ENCODE measurements around the gene PCDHB10.
"Not testable (repeated sequence)": the region's sequence is repeated elsewhere in the genome, so short reads cannot be mapped to it uniquely, and the experiment has no call there.

PCDHB10 gene

DNA sequence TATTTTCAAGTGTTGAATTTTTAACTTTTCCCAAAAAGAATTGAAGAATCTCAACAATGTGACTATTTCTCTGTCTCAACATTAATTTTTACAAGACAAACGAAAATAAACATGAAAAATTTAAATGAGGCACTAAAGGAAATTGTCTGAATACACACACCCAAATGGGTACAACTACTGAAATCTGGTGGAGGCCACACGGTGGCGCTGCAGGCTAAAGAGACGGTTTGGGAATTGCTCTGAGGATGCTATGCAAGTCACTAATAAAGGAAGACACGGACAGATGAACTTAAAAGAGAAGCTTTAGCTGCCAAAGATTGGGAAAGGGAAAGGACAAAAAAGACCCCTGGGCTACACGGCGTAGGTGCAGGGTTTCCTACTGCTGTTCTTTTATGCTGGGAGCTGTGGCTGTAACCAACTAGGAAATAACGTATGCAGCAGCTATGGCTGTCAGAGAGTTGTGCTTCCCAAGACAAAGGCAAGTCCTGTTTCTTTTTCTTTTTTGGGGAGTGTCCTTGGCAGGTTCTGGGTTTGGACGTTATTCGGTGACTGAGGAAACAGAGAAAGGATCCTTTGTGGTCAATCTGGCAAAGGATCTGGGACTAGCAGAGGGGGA is at the start of gene PCDHB10:
Gene PCDHB10, plus strand, starts transcription at position 244 of the 616 bp plus-strand sequence. Its CDS starts 200 bp downstream, at position 444.
- no peak within 1 kb of the TSS for H3K27ac Mint-ChIP-seq
- DNase-seq (ENCODE audit: low spot score in 2 of 2) = no peak
- ATAC-seq = no peak
- peaks cover under 1% of the 10 kb centered on the region for H3K4me1 Mint-ChIP-seq
- H3K36me3 Mint-ChIP-seq = peaks cover 6% of the 10 kb centered on the region
- H3K4me3 Mint-ChIP-seq = no peak within 1 kb of the TSS
- H3K9me3 Mint-ChIP-seq = peaks cover 19% of the 10 kb centered on the region

DNA sequence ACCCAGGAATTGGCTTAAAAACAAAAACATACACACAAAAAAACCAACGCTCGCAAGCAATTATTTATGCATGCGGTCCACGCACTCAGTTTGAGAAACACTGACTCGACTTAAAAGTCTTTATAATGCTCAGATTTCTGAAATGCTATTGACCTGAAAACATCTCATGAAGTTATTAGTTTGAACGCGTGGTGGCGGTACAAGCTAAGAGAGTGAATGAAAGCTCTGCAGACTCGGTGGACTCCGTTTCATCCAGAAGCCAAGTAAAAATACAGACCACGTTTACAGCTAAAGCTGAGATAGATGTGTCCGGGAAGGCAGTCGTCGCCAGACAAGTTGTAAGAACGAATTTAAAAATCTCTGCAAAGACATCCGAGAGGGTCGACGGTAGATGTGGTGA is 42.3 kb upstream of the PCDHB10 start, which contains the start of gene PCDHB6:
Gene PCDHB6, plus strand, starts transcription at position 246 of the 400 bp plus-strand sequence. CDS start 201 bp downstream, outside the sequence.
- Mint-ChIP-seq H3K4me3 (no peak within 1 kb of the TSS), H3K9me3 (peaks cover 5% of the 10 kb centered on the region), H3K36me3 (no peaks in the 10 kb centered on the region), H3K27ac (no peak within 1 kb of the TSS), H3K4me1 (peaks cover 6% of the 10 kb centered on the region)
- DNase-seq (ENCODE audit: low spot score in 2 of 2) = no peak
- ATAC-seq = no peak

DNA sequence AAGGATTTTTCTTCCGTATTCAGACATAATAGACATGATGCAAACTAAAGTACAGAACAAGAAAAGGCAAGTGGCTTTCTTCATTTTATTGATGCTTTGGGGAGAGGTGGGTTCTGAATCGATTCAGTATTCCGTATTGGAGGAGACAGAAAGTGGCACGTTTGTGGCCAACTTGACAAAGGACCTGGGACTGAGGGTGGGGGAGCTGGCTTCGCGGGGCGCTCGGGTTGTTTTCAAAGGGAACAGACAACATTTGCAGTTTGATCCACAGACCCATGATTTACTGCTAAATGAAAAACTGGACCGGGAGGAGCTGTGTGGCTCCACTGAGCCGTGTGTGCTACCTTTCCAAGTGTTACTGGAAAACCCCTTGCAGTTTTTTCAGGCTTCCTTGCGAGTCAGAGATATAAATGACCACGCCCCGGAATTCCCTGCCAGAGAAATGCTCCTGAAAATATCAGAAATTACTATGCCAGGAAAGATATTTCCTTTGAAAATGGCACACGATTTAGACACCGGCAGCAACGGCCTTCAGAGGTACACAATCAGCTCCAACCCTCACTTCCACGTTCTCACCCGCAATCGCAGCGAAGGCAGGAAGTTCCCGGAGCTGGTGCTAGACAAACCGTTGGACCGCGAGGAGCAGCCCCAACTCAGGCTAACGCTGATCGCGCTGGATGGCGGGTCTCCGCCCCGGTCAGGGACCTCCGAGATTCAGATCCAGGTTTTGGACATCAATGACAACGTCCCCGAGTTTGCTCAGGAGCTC is 41.7 kb upstream of the PCDHB10 start:
- H3K4me3 Mint-ChIP-seq = no peak overlapping the region
- DNase-seq (ENCODE audit: low spot score in 2 of 2) (no peak), ATAC-seq (no peak)
- peaks cover 5% of the 10 kb centered on the region for H3K9me3 Mint-ChIP-seq
- H3K27ac Mint-ChIP-seq = no peak overlapping the region
- peaks cover 6% of the 10 kb centered on the region for H3K4me1 Mint-ChIP-seq
- H3K36me3 Mint-ChIP-seq = no peaks in the 10 kb centered on the region

DNA sequence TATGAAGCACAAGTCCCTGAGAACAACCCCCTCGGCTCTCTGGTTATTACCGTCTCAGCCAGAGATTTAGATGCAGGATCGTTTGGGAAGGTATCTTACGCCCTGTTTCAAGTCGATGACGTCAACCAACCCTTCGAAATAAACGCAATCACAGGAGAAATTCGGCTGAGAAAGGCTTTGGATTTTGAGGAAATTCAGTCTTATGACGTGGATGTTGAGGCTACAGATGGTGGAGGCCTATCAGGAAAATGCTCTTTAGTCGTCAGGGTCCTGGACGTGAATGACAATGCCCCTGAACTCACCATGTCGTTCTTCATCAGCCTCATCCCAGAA is 41.2 kb upstream of the PCDHB10 start:
- no peak overlapping the region for H3K4me3 Mint-ChIP-seq
- H3K9me3 Mint-ChIP-seq = peaks cover 5% of the 10 kb centered on the region
- ATAC-seq = no peak
- DNase-seq (ENCODE audit: low spot score in 2 of 2) = no peak
- H3K4me1 Mint-ChIP-seq = peaks cover 6% of the 10 kb centered on the region
- no peak overlapping the region for H3K27ac Mint-ChIP-seq
- H3K36me3 Mint-ChIP-seq = no peaks in the 10 kb centered on the region

DNA sequence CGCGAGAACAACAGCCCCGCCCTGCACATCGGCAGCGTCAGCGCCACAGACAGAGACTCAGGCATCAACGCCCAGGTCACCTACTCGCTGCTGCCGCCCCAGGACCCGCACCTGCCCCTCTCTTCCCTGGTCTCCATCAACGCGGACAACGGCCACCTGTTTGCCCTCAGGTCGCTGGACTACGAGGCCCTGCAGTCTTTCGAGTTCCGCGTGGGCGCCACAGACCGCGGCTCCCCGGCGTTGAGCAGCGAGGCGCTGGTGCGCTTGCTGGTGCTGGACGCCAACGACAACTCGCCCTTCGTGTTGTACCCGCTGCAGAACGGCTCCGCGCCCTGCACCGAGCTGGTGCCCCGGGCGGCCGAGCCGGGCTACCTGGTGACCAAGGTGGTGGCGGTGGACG is 40.5 kb upstream of the PCDHB10 start:
- not testable (repeated sequence) for H3K27ac Mint-ChIP-seq; H3K9me3 Mint-ChIP-seq; H3K36me3 Mint-ChIP-seq; DNase-seq (ENCODE audit: low spot score in 2 of 2); ATAC-seq; H3K4me1 Mint-ChIP-seq; H3K4me3 Mint-ChIP-seq

DNA sequence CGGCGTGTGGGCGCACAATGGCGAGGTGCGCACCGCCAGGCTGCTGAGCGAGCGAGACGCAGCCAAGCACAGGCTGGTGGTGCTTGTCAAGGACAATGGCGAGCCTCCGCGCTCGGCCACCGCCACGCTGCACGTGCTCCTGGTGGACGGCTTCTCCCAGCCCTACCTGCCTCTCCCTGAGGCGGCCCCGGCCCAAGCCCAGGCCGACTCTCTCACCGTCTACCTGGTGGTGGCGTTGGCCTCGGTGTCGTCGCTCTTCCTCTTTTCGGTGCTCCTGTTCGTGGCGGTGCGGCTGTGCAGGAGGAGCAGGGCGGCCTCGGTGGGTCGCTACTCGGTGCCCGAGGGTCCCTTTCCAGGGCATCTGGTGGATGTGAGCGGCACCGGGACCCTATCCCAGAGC is 40.1 kb upstream of the PCDHB10 start:
- H3K27ac Mint-ChIP-seq; H3K36me3 Mint-ChIP-seq; ATAC-seq; H3K4me3 Mint-ChIP-seq; H3K9me3 Mint-ChIP-seq; H3K4me1 Mint-ChIP-seq; DNase-seq (ENCODE audit: low spot score in 2 of 2): not testable (repeated sequence)

DNA sequence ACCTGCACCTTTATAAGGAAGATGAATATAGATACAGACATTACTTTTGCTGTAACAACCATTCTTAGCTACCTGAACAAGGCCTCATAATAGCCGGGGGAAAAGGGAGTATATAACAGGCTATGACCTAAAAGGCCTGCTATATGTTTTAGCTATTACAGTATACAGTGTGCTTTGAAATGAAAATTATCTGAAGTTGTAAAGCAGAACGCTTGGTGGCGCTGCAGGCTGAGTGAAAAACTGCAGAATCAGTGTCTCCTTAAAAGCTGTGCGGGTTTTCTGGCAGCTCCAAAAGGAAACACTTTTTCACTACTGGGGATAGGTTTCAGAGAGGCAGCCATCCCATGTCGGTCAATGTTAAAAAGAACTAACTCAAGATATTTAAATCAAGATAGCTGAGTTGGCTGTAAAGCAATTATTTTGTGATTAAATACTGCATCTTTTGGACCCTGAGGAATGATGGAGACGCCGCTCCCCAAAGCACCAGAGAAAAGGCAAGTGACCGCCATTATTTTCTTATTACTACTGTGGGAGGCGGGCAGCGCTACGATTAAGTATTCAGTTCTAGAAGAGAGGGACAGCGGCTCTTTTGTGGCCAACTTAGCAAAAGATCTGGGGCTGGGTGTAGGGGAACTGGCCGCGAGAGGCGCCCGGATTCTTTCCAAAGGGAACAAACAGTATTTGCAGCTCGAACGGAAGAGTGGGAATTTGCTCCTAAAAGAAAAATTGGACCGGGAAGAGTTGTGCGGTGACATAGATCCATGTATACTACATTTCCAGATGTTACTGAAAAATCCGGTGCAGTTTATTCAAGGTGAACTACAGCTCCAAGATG is 36.4 kb upstream of the PCDHB10 start:
- DNase-seq (ENCODE audit: low spot score in 2 of 2) (no peak), ATAC-seq (no peak)
- Mint-ChIP-seq H3K27ac (no peak overlapping the region), H3K9me3 (peaks cover 2% of the 10 kb centered on the region), H3K36me3 (no peaks in the 10 kb centered on the region), H3K4me1 (no peaks in the 10 kb centered on the region), H3K4me3 (no peak overlapping the region)

DNA sequence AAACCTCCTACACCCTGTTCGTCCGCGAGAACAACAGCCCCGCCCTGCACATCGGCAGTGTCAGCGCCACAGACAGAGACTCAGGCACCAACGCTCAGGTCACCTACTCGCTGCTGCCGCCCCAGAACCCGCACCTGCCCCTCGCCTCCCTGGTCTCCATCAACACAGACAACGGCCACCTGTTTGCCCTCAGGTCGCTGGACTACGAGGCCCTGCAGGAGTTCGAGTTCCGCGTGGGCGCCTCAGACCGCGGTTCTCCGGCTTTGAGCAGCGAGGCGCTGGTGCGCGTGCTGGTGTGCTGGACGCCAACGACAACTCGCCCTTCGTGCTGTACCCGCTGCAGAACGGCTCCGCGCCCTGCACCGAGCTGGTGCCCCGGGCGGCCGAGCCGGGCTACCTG is 34.8 kb upstream of the PCDHB10 start:
- not testable (repeated sequence) for ATAC-seq; H3K36me3 Mint-ChIP-seq; H3K27ac Mint-ChIP-seq; H3K4me3 Mint-ChIP-seq; DNase-seq (ENCODE audit: low spot score in 2 of 2); H3K4me1 Mint-ChIP-seq; H3K9me3 Mint-ChIP-seq

DNA sequence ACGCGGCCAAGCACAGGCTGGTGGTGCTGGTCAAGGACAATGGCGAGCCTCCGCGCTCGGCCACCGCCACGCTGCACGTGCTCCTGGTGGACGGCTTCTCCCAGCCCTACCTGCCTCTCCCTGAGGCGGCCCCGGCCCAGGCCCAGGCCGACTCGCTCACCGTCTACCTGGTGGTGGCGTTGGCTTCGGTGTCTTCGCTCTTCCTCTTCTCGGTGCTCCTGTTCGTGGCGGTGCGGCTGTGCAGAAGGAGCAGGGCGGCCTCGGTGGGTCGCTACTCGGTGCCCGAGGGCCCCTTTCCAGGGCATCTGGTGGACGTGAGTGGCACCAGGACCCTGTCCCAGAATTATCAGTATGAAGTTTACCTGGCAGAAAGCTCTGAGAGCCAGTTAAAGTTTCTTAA is 34.3 kb upstream of the PCDHB10 start:
- not testable (repeated sequence) for H3K4me3 Mint-ChIP-seq

DNA sequence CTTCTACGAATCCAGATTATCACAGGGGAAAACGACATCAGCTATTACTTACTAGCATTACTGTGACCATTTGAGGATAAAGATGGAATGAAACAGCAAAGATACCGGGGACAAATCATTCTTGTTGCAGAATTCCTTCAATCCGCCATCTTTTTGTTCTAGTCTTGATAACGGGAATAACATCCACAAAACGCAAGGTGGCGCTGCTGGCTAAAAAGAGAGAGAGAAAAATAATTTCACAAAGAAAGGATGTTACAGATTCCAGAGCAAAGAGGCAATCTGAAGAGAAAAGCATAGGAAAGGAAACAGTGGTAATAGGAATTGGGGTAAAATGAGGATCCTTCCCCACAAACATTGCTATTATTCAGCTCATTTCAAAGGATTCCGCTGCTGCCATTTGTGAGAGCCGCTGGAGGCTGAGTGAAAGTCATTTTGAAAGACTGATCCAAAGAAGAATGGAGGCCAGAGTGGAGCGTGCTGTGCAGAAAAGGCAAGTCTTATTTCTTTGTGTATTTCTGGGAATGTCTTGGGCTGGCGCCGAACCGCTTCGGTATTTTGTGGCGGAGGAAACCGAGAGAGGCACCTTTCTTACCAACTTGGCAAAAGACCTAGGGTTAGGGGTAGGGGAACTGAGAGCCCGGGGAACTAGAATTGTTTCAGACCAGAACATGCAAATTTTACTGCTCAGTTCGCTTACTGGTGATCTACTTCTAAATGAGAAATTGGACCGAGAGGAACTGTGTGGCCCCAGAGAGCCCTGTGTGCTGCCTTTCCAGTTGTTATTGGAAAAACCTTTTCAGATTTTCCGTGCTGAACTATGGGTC is 19.6 kb upstream of the PCDHB10 start, which contains the start of gene PCDHB7:
Gene PCDHB7, plus strand, starts transcription at position 264 of the 824 bp plus-strand sequence. Its CDS starts 192 bp downstream, at position 456.
- DNase-seq (ENCODE audit: low spot score in 2 of 2) (no peak), ATAC-seq (no peak)
- no peak within 1 kb of the TSS for H3K4me3 Mint-ChIP-seq

More for the DNA sequence above, 34.3 kb upstream of the PCDHB10 start:
- DNase-seq (ENCODE audit: low spot score in 2 of 2); ATAC-seq; H3K9me3 Mint-ChIP-seq; H3K27ac Mint-ChIP-seq; H3K36me3 Mint-ChIP-seq; H3K4me1 Mint-ChIP-seq: not testable (repeated sequence)

DNA sequence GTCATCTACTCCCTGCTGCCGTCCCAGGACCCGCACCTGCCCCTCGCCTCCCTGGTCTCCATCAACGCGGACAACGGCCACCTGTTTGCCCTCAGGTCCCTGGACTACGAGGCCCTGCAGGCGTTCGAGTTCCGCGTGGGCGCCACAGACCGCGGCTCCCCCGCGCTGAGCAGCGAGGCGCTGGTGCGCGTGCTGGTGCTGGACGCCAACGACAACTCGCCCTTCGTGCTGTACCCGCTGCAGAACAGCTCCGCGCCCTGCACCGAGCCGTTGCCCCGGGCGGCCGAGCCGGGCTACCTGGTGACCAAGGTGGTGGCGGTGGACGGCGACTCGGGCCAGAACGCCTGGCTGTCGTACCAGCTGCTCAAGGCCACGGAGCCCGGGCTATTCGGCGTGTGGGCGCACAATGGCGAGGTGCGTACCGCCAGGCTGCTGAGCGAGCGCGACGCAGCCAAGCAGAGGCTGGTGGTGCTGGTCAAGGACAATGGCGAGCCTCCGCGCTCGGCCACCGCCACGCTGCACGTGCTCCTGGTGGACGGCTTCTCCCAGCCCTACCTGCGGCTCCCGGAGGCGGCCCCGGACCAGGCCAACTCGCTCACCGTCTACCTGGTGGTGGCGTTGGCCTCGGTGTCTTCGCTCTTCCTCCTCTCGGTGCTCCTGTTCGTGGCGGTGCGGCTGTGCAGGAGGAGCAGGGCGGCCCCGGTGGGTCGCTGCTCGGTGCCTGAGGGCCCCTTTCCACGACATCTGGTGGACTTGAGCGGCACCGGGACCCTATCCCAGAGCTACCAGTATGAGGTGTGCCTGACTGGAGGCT is 17.7 kb upstream of the PCDHB10 start:
- H3K27ac Mint-ChIP-seq; H3K4me3 Mint-ChIP-seq; H3K9me3 Mint-ChIP-seq; ATAC-seq; DNase-seq (ENCODE audit: low spot score in 2 of 2); H3K4me1 Mint-ChIP-seq; H3K36me3 Mint-ChIP-seq: not testable (repeated sequence)

More for the DNA sequence above, 19.6 kb upstream of the PCDHB10 start, which contains the start of gene PCDHB7:
- H3K9me3 Mint-ChIP-seq = no peaks in the 10 kb centered on the region
- no peaks in the 10 kb centered on the region for H3K36me3 Mint-ChIP-seq
- H3K27ac Mint-ChIP-seq = no peak within 1 kb of the TSS
- no peaks in the 10 kb centered on the region for H3K4me1 Mint-ChIP-seq

DNA sequence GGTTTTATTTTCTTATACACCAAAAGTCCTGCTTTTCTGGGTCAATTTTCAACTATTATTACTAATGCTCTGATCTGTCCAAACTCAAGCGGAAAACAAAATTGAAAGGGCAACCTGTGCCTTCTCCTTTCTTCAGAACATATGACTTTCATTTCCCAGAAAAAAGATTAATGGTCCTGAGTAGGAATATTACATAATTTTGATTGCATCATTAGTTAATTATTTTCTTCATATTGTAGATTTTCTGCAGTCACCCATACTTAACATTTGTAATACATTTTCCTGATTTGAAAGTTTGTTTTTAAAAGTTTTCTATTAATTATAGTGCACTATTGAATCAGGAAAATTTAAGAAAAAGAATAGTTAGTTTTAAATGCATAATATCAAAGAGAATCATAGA is 16.2 kb upstream of the PCDHB10 start:
- DNase-seq (ENCODE audit: low spot score in 2 of 2) = no peak
- no peaks in the 10 kb centered on the region for H3K36me3 Mint-ChIP-seq
- no peak overlapping the region for H3K4me3 Mint-ChIP-seq
- no peak overlapping the region for H3K27ac Mint-ChIP-seq
- H3K9me3 Mint-ChIP-seq = no peaks in the 10 kb centered on the region
- no peaks in the 10 kb centered on the region for H3K4me1 Mint-ChIP-seq
- ATAC-seq = no peak

DNA sequence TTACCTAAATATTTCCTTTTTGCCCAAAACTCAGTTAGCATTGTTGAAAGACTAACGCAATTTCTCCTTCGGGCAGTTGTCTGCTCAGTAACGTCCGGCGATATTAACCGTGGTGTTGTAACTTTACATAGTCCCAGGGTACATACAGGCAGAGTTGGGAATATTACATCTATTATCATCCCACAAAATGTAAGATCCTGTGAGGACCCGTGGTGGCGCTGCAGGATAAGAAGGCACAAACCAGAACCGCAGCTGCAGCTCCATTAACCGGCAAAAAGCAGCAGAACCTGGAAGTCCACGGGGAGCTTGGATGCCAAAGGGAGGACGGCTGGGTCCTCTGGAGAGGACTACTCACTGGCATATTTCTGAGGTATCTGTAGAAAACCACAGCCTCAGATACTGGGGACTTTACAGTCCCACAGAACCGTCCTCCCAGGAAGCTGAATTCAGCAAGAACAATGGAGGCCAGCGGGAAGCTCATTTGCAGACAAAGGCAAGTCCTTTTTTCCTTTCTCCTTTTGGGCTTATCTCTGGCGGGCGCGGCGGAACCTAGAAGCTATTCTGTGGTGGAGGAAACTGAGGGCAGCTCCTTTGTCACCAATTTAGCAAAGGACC is 14.5 kb upstream of the PCDHB10 start, which contains the start of gene PCDHB8:
Gene PCDHB8, plus strand, starts transcription at position 214 of the 615 bp plus-strand sequence. Its CDS starts 245 bp downstream, at position 459.
- H3K4me3 Mint-ChIP-seq; H3K36me3 Mint-ChIP-seq; H3K4me1 Mint-ChIP-seq; H3K9me3 Mint-ChIP-seq; ATAC-seq; H3K27ac Mint-ChIP-seq; DNase-seq (ENCODE audit: low spot score in 2 of 2): not testable (repeated sequence)
